Keratinocyte (primary cell): ENCODE results near the gene UCHL5. TPM values are rescaled to one million over a fixed set of nuclear protein-coding genes. Genes with fewer than 3 reads are reported as not detected.

Source experiments
- DNase-seq: peaks from one replicate; pipeline ENCODE4 v3.0.0-alpha.2; 2011; ENCODE audit warnings: low read depth, missing footprints, low spot score
- FAIRE-seq: peaks from 2 replicates; lab custom pipeline; 2011; peaks lifted over from hg19 to GRCh38; lab: Jason Lieb, UNC
- H2AFZ ChIP-seq: 2 replicates; pipeline ENCODE4 v1.6.0; 2012; ENCODE audit warnings: low read length, control low read depth, inconsistent platforms; ENCODE audit not compliant: control insufficient read depth
- H3K27ac ChIP-seq: 2 replicates; pipeline ENCODE4 v1.5.1; 2011; ENCODE audit warnings: low read length; ENCODE audit not compliant: control insufficient read depth, insufficient read depth
- H3K27me3 ChIP-seq: 3 replicates; pipeline ENCODE4 v1.6.0; 2011; ENCODE audit warnings: low read length; ENCODE audit not compliant: control insufficient read depth, insufficient read depth; ENCODE audit errors: extremely low read depth
- H3K36me3 ChIP-seq, 2 experiments: 2 replicates in 1 of 2; 3 replicates in 1 of 2; pipeline ENCODE4 v1.5.1; 2011; ENCODE audit warnings: low read length in 2 of 2, mild to moderate bottlenecking in 1 of 2; ENCODE audit not compliant: control insufficient read depth in 2 of 2, insufficient read depth in 2 of 2; ENCODE audit errors: extremely low read depth in 1 of 2
- H3K4me1 ChIP-seq: 3 replicates; pipeline ENCODE4 v1.5.1; 2011; ENCODE audit warnings: low read length; ENCODE audit not compliant: control insufficient read depth, insufficient read depth; ENCODE audit errors: extremely low read depth
- H3K4me2 ChIP-seq: 3 replicates; pipeline ENCODE4 v1.6.0; 2011; ENCODE audit warnings: low read depth, low read length; ENCODE audit not compliant: control insufficient read depth, insufficient read depth; ENCODE audit errors: extremely low read depth
- H3K4me3 ChIP-seq, 3 experiments: fragments of 200-600 bp in 1 of 3; sonication (generic) in 1 of 3; 2 replicates in 2 of 3; 3 replicates in 1 of 3; pipeline ENCODE4 v1.5.1; 2011 to 2016; ENCODE audit warnings: low read length in 3 of 3, mild to moderate bottlenecking in 3 of 3, control low read depth in 2 of 3, inconsistent platforms in 1 of 3, low read depth in 1 of 3, mixed read lengths in 1 of 3, mixed run types in 1 of 3, moderate library complexity in 1 of 3; ENCODE audit not compliant: control insufficient read depth in 2 of 3, insufficient read depth in 2 of 3; ENCODE audit errors: extremely low read depth in 1 of 3
- H3K79me2 ChIP-seq: 2 replicates; pipeline ENCODE4 v1.6.0; 2012; ENCODE audit warnings: low read length; ENCODE audit not compliant: control insufficient read depth, insufficient read depth
- H3K9ac ChIP-seq: 3 replicates; pipeline ENCODE4 v1.6.0; 2011; ENCODE audit warnings: low read length; ENCODE audit not compliant: control insufficient read depth, insufficient read depth; ENCODE audit errors: extremely low read depth
- H3K9me1 ChIP-seq: 3 replicates; pipeline ENCODE4 v1.6.0; 2011; ENCODE audit warnings: low read length; ENCODE audit not compliant: control insufficient read depth, insufficient read depth; ENCODE audit errors: extremely low read depth
- H3K9me3 ChIP-seq: 2 replicates; pipeline ENCODE4 v1.5.1; 2012; ENCODE audit warnings: low read depth, low read length; ENCODE audit not compliant: control insufficient read depth
- H4K20me1 ChIP-seq: 3 replicates; pipeline ENCODE4 v1.6.0; 2011; ENCODE audit warnings: low read length; ENCODE audit not compliant: control insufficient read depth, insufficient read depth; ENCODE audit errors: extremely low read depth
- CTCF ChIP-seq, 3 experiments: IDR thresholded peaks in 1 of 3; conservative IDR thresholded peaks in 1 of 3; optimal IDR thresholded peaks in 1 of 3; 2 replicates in 2 of 3; 3 replicates in 1 of 3; pipeline versions ENCODE3 to v1.5.1; 2011; ENCODE audit warnings: low read length in 3 of 3, mild to moderate bottlenecking in 3 of 3, moderate library complexity in 2 of 3, control low read depth in 1 of 3, inconsistent platforms in 1 of 3; ENCODE audit not compliant: insufficient read depth in 2 of 3; ENCODE audit errors: extremely low read depth in 1 of 3
- EZH2 ChIP-seq: IDR thresholded peaks from one replicate; pipeline ENCODE4 v1.6.1; 2012; ENCODE audit warnings: inconsistent platforms, mild to moderate bottlenecking, low read length, moderate library complexity
- dilution Hi-C: fragments of 300-500 bp; cut with MboI; formaldehyde crosslinking; loops from one replicate; pipeline ENCODE4 v1.7.0; 2020; ENCODE audit warnings: low sequenced_read_pairs; ENCODE audit not compliant: extremely low pct_ligation_motif_present
- polyA plus RNA-seq, 5 experiments: library from polyadenylated mRNA; depleted of rRNA in 3 of 5; stranded (reverse) in 3 of 5; stranded (forward) in 1 of 5; unstranded in 1 of 5; fragments of >200 nt; gene quantifications; 1 replicate in 1 of 5; 2 replicates in 3 of 5; 3 replicates in 1 of 5; pipeline versions ENCODE4 v1.2.1 to v1.2.3, GENCODE V29; 2011 to 2012; ENCODE audit warnings: missing spikeins in 2 of 5, low read depth in 1 of 5, low replicate concordance in 1 of 5

UCHL5 gene
- polyA plus RNA-seq, 1 donor (not counting 4 experiments of a cell fraction or from before 2014, with no cell fraction given) = 53.7 TPM

DNA sequence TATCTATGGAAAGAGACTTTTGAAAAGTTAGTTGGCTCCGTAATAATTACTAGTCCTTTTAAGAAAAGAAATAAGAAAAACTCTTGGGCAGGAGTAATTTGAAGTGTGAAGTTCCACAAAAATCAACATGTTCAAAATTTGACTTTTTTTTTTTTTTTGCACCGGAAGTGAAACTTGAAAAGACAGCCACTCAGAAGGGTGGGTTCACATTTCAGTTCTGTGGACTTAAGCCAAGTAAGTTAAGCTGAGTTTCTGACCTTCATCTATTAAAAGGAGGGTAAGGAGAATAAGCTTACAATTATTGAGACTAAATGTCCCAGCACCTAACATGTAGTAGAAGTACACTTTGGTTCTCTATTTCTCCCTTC, 11.2 kb upstream of the UCHL5 start:
- dilution Hi-C loops = no loop called here

DNA sequence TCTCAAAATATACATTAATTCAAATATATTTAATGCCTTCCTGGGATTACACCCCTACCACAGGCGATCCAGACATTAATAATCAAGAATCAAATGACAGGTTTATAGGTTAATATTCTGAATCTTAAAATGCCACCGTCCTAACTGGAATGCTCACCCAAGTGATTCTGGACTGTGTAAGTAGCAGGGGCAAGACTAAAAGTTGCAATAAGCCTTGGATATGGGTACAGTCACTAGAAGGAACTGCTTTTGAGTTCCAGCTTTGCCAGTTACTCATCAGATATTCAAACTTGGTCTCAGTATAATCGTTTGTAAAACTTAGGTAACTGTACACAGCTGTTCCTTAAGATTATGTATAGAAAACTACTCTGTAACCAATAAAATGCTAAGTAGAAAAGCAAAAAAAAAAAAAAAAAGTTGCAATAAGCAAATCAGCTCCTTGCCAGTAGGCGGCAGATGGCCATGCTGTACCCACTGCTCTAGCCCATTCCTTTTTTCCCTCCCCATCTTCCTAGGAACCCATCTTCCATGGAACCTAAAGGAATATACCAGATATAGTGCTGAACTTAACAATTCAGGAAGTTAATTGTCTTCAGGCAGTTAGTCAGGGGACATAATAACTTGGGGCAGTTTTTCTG, 10.7 kb upstream of the UCHL5 start:
- dilution Hi-C loops = no loop called here
- no peaks in the 10 kb centered on the region for H3K4me1 ChIP-seq
- DNase-seq (no peak), FAIRE-seq (no peak)
- H3K4me2 ChIP-seq = no peak overlapping the region
- H4K20me1 ChIP-seq = no peaks in the 10 kb centered on the region
- H3K27ac ChIP-seq = no peak overlapping the region
- TF ChIP-seq EZH2 (no peak), CTCF (optimal IDR thresholded peaks at IDR 0.05 in 1 of 3, IDR thresholded peaks at IDR 0.05 in 1 of 3, conservative IDR thresholded peaks at IDR 0.05 in 1 of 3; ENCODE audit: extremely low read depth in 1 of 3, insufficient read depth in 2 of 3, low read length in 3 of 3) (peak in 2 of 3 experiments; percentile 39 to 51)
- no peak overlapping the region for H3K9ac ChIP-seq
- H3K9me3 ChIP-seq = no peaks in the 10 kb centered on the region
- peaks cover 3 to 9% of the 10 kb centered on the region in 2 experiments for H3K36me3 ChIP-seq
- no peaks in the 10 kb centered on the region for H3K9me1 ChIP-seq
- no peaks in the 10 kb centered on the region for H3K27me3 ChIP-seq
- H2AFZ ChIP-seq = no peak overlapping the region
- peaks cover 59% of the 10 kb centered on the region for H3K79me2 ChIP-seq
- H3K4me3 ChIP-seq = no peak overlapping the region

More for the DNA sequence above, 11.2 kb upstream of the UCHL5 start:
- Histone ChIP-seq H3K4me2 (no peak overlapping the region), H4K20me1 (no peaks in the 10 kb centered on the region), H3K36me3 (peaks cover 3 to 9% of the 10 kb centered on the region in 2 experiments), H3K4me1 (no peaks in the 10 kb centered on the region), H3K9me1 (no peaks in the 10 kb centered on the region), H3K9ac (no peak overlapping the region), H3K27me3 (no peaks in the 10 kb centered on the region), H3K9me3 (no peaks in the 10 kb centered on the region), H3K79me2 (peaks cover 54% of the 10 kb centered on the region), H3K4me3 (no peak overlapping the region), H2AFZ (no peak overlapping the region), H3K27ac (no peak overlapping the region)
- no peak for FAIRE-seq
- TF ChIP-seq EZH2 = no peak
- no peak for TF ChIP-seq CTCF (optimal IDR thresholded peaks at IDR 0.05 in 1 of 3, IDR thresholded peaks at IDR 0.05 in 1 of 3, conservative IDR thresholded peaks at IDR 0.05 in 1 of 3; ENCODE audit: extremely low read depth in 1 of 3, insufficient read depth in 2 of 3, low read length in 3 of 3)
- no peak for DNase-seq
